Calu3 (cell line): ENCODE measurements around the gene COPS9. TPM values are rescaled to one million over a fixed set of nuclear protein-coding genes. Genes with fewer than 3 reads are reported as not detected.

ENCODE experiments used
- BruUV-seq: library from RNA; stranded (reverse); fragments of 400-500 nt; replicated peaks from 2 replicates; lab custom pipeline; 2021; lab: Mats Ljungman, UMichigan
- CTCF ChIA-PET: fragments of 300-600 bp; sonication (Branson Sonifier 250); formaldehyde crosslinking; loops from one replicate; lab custom pipeline; 2022; ENCODE audit warnings: antibody characterized with exemption; lab: Charles Lee
- DNase-seq: peaks from one replicate; pipeline ENCODE4 v3.0.0; 2022
- H3K27ac Mint-ChIP-seq: one replicate; pipeline ENCODE4 v1.8.0; 2022; ENCODE audit warnings: mixed read lengths; ENCODE audit not compliant: unreplicated experiment
- H3K27me3 Mint-ChIP-seq: one replicate; pipeline ENCODE4 v1.8.0; 2022; ENCODE audit warnings: mixed read lengths; ENCODE audit not compliant: unreplicated experiment
- H3K36me3 Mint-ChIP-seq: one replicate; pipeline ENCODE4 v1.8.0; 2022; ENCODE audit warnings: mild to moderate bottlenecking, moderate library complexity, mixed read lengths; ENCODE audit not compliant: insufficient read depth, unreplicated experiment
- H3K4me1 Mint-ChIP-seq: one replicate; pipeline ENCODE4 v1.8.0; 2022; ENCODE audit warnings: mild to moderate bottlenecking, low read depth, mixed read lengths; ENCODE audit not compliant: unreplicated experiment
- H3K4me3 Mint-ChIP-seq: one replicate; pipeline ENCODE4 v1.8.0; 2022; ENCODE audit warnings: mild to moderate bottlenecking, low read depth, moderate library complexity, mixed read lengths; ENCODE audit not compliant: unreplicated experiment
- H3K9me3 Mint-ChIP-seq: one replicate; pipeline ENCODE4 v1.8.0; 2022; ENCODE audit warnings: low read depth, mixed read lengths; ENCODE audit not compliant: unreplicated experiment
- intact Hi-C: fragments of 100-400 bp; cut with micrococcal nuclease; formaldehyde crosslinking; loops from one replicate; pipeline ENCODE4 v1.10.0; 2022; ENCODE audit not compliant: unreplicated experiment
- total RNA-seq: library from RNA; stranded (reverse); gene quantifications from 2 replicates; pipeline ENCODE4 v1.2.3, GENCODE V29; 2022
- TF ChIP-seq, protein P1 (sequence below): fragments of 200-600 bp; IDR thresholded peaks from one replicate; pipeline ENCODE4 v1.8.0; 2022; ENCODE audit warnings: antibody characterized with exemption; ENCODE audit not compliant: unreplicated experiment

The COPS9 gene
- total RNA-seq, 1 experiment from 2014 or later: 106 TPM

DNA sequence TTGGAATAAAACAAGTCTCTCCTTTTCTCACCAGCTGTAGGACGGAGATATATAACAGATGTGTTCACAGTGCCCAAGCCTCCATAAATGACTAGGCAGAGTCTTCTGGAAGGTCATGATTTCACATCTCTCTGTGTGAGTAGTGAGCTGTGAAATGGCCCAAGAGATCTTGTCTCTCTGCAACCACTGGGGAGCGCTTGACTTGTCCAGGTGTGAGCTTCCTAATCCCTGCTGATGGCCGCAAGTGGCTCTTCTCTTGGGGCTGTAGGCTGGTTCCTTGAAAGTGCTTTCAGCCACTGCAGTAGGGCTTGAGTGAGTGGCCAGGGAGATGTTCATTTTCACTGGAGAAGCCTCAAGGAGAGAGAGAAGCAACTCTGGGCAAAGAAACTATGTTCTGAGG lies 42.5 kb upstream of the COPS9 start:
- TF ChIP-seq, protein P1, sequence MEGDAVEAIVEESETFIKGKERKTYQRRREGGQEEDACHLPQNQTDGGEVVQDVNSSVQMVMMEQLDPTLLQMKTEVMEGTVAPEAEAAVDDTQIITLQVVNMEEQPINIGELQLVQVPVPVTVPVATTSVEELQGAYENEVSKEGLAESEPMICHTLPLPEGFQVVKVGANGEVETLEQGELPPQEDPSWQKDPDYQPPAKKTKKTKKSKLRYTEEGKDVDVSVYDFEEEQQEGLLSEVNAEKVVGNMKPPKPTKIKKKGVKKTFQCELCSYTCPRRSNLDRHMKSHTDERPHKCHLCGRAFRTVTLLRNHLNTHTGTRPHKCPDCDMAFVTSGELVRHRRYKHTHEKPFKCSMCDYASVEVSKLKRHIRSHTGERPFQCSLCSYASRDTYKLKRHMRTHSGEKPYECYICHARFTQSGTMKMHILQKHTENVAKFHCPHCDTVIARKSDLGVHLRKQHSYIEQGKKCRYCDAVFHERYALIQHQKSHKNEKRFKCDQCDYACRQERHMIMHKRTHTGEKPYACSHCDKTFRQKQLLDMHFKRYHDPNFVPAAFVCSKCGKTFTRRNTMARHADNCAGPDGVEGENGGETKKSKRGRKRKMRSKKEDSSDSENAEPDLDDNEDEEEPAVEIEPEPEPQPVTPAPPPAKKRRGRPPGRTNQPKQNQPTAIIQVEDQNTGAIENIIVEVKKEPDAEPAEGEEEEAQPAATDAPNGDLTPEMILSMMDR: no peak
- CTCF ChIA-PET: no interaction called here
- Mint-ChIP-seq H3K4me3 (no peak overlapping the region), H3K9me3 (no peaks in the 10 kb centered on the region), H3K27ac (no peak overlapping the region), H3K27me3 (peaks cover 100% of the 10 kb centered on the region), H3K4me1 (no peaks in the 10 kb centered on the region), H3K36me3 (no peaks in the 10 kb centered on the region)
- no TSS peak for BruUV-seq
- DNase-seq: no peak
- intact Hi-C loops: no loop called here

DNA sequence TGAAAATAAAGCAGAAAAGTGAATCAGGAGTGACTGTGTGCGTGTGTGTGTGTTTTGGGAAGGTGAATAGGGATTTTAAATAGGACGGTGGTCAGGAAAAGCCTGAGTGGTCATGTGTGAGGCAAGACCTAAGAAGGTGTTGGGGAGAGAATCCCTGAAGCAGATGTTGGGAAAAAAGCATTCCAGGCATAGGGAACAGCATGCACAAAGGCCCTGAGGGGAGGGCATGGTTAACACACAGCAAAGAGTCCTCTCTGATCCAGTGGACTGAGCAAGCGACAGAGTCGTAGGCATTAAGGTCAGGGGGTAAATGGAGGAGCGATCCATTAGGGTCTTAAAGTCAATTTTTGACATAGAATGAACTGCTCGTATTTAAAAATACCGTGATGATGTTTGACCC lies 38.4 kb upstream of the COPS9 start:
- Mint-ChIP-seq H3K4me1 (no peaks in the 10 kb centered on the region), H3K27me3 (peaks cover 100% of the 10 kb centered on the region), H3K9me3 (no peaks in the 10 kb centered on the region), H3K4me3 (no peak overlapping the region), H3K36me3 (no peaks in the 10 kb centered on the region), H3K27ac (no peak overlapping the region)
- DNase-seq: no peak
- CTCF ChIA-PET: no interaction called here
- no TSS peak for BruUV-seq
- TF ChIP-seq, protein P1: no peak
- intact Hi-C loops: no loop called here

DNA sequence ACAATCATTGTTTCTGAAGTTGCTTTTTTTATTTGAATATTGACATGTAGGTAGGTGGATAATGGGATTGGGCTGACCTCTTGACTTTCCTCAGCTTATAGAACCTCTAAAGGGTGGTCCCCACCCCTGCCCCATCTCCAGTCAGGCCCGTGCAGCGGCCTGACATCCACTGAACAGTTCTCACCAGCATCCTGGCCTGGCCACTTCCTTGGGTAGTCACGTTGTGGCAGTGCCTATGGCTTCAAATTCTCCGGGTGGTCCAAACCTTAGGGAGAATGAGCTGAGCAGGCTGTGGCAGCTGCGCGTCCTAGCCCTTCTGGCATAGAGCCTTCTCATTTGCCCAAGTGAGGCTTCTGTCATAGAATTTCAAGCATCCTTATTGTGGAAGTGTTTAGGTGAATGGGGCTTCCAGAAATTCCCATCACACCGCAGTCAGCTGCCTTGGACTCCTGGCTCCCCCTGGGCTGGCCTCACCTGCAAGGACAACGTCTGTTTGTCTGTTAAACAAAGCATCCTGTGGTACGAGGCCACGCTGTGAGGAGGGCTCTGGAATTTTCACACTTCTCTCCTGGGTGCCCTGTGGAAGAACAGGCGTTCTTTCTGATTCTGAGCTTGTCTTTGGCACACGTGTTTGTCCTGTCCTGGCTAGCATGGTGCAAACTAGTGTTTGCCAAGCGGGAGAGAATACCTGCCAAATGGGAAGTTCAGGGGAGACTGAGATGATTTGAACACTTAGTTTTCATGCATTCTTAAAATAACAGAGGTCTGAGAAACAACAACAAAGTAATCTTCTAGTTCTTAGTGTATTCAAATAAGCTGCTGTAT lies 36.2 kb upstream of the COPS9 start:
- Mint-ChIP-seq H3K36me3 (no peaks in the 10 kb centered on the region), H3K4me1 (no peaks in the 10 kb centered on the region), H3K27ac (no peak overlapping the region), H3K27me3 (peaks cover 94% of the 10 kb centered on the region), H3K4me3 (no peak overlapping the region), H3K9me3 (no peaks in the 10 kb centered on the region)
- DNase-seq: no peak
- TF ChIP-seq, protein P1: no peak
- no TSS peak for BruUV-seq
- intact Hi-C loops: no loop called here
- CTCF ChIA-PET: no interaction called here

DNA sequence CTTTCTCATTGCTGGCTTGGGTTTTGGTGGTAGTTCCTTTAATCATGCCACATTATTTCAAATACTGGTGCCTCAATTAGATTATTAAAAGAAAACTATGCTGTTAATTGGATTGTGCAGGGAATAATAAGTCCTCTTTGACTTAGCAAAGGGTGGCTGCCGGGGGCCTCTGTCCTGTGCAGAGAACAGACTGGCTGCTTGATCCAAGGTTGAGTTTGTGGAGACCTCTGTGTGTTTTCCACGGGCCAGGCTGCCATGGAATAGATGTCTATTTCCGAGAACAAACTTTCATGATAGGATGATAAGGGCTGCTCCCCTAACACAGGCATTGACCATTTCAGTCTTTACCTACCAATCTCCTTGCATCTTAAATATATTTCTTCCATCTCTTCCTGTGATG lies 34.8 kb upstream of the COPS9 start:
- Mint-ChIP-seq H3K4me3 (no peak overlapping the region), H3K27ac (no peak overlapping the region), H3K9me3 (no peaks in the 10 kb centered on the region), H3K27me3 (peaks cover 94% of the 10 kb centered on the region), H3K4me1 (no peaks in the 10 kb centered on the region), H3K36me3 (no peaks in the 10 kb centered on the region)
- BruUV-seq: no TSS peak
- TF ChIP-seq, protein P1: no peak
- CTCF ChIA-PET: no interaction called here
- DNase-seq: no peak
- intact Hi-C loops: no loop called here
